Erythroblast (primary cell): ENCODE measurements around the gene PIK3AP1.
A peak's percentile ranks its signal among the peaks of the same experiment; 100 is the strongest.
"Not testable (repeated sequence)": the region's sequence is repeated elsewhere in the genome, so short reads cannot be mapped to it uniquely, and the experiment has no call there.

Source experiments
- DNase-seq, 2 experiments: peaks; one replicate each; lab custom pipeline; 2025; lab: John Stamatoyannopoulos, UW
- GATA1 ChIP-seq: IDR thresholded peaks from 2 replicates; pipeline ENCODE4 v1.6.1; 2011; ENCODE audit warnings: low read depth, mild to moderate bottlenecking, control low read depth, low read length, moderate library complexity
- POLR2A ChIP-seq: IDR thresholded peaks from 2 replicates; pipeline ENCODE4 v1.6.1; 2011; ENCODE audit warnings: mild to moderate bottlenecking, low read length

The PIK3AP1 gene

DNA sequence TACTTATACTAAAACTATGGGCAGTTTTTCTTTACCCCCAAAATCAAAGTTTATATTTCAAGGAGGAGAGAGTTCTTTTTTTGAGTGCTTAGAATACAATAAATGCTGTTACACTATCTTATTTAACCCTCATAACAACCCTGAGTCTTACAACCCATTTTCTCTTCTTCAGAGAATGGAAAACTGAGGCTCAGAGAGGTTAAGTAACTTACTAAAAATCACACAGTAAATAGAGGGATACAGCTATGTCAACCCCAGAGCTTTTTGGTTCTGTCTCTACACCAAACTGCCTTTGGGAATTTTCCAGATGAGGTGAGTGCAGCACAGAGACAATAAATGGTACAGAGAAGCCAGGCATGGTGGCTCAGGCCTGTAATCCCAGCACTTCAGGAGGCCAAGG is 25.6 kb upstream of the PIK3AP1 start:
- TF ChIP-seq GATA1 (no peak), POLR2A (no peak)
- DNase-seq: no peak

DNA sequence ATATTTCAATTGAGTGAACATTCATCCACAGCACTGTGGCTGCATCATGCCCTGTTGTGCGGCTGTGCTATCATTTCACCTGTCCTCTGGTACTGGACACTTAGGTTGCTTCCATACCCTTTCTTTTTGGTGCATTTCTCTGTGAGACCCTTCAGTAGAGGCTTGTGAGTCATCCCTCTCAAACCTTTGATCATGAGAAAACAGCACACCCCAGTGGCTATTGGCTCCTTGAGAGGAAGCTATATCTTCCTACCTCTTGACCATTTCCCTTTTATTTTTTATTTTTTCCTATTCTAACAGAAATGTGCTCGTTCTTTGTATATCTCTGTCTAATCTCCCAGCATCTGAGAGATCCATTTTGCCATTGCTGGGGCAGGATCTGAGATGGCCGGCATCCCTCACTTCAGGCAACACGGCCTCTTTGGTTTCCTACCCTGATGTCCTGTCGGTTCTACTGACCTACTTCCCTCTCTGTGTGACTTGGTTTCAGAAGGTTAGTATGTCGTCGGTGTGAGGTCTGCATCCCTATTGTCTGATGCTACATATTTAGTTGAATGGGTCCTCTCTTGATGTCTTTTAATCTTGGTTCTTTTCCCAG is 23.8 kb upstream of the PIK3AP1 start:
- TF ChIP-seq GATA1: no peak
- TF ChIP-seq POLR2A: no peak
- peak; percentile 22 to 43 for DNase-seq

DNA sequence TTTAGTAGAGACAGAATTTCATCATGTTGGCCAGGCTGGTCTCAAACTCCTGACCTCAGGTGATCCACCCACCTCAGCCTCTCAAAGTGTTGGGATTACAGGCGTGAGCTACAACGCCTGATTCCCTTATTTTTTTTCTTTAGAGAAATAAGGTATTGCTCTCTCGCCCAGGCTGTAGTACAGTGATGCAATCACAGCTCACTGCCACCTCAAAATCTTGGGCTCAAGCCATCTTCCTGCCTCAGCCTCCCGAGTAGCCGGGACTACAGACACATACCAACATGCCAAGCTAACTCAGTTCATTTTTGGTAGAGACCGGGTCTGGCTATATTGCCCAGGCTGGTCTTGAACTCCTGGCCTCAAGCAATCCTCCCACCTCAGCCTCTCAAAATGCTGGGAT is 21.2 kb upstream of the PIK3AP1 start:
- not testable (repeated sequence) for DNase-seq

DNA sequence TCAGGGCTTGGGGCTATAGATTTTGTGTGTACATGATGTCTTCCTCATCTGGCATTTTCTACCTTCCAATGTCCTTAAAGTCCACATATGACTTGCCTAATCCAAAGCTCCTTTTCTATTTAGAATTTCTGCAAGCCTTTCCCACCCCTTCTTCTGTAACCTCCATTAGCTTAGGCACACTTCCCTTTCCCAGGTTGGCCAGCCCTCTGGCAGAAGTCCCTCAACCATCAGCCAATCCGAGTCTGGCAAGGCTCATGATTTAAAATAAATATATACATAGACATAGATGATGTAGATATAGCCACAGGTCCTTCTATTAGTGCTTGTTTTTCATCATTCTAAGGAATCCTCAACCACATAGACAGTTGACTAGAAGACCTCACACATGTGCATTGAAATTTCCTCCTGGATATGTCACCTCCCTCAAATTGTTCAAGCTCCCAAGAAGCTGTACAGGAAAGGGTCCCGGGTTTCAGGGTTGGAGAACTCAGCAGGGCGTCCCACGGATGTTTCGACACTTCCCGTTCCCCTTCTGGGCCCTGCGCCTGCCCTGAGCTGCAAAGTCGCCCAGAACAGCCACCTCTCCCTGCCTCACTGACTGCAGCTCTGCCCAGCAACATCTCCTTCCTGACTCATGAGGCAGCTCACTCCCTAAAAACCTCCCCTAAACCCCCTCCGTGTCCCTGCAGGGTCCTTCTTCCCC is 20.4 kb upstream of the PIK3AP1 start:
- no peak for DNase-seq
- TF ChIP-seq GATA1 (no peak), POLR2A (no peak)

DNA sequence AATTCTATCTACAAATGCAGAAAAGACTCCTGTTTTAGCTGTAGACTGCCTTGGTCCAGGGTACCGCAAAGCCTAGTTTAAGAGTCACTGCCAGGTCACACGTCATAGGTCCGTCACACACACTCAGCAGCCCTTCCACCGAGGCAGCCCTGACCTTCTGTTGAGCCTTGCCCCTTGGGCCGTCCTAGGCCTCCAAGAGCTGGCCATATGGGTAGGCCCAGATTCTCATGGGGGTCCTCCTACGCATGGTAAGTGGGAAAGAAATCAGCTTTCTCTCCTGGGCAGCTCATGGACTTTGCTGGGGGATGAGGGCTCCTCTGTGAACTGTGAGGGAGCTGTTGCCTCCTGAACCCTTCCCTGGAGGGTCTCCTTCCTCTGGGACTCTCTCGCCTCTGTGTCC is 19.8 kb upstream of the PIK3AP1 start:
- DNase-seq: no peak
- no peak for TF ChIP-seq GATA1
- TF ChIP-seq POLR2A: no peak

DNA sequence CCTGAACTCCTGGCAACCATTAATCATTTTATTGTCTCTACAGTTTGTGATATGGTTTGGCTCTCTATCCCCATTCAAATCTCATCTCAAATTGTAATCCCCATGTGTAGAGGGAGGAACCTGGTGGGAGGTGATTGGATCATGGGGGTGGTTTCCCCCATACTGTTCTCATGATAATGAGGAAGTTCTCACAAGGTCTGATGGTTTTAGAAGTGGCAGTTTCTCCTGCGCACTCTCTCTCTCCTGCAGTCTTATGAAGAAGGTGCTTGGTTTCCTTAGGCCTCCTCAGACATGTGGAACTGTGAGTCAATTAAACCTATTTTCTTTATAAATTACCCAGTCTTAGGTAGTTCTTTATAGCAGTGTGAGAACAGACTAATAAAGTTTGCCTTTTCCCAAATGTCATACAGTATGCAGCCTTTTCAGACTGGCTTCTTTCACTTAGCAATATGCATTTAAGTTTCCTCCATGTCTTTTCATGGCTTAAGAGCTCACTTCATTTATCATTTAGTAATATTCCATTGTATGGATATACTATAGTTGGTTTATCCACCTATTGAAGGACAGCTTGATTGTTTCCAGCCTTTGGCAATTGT is 17.1 kb upstream of the PIK3AP1 start:
- DNase-seq: not testable (repeated sequence)

DNA sequence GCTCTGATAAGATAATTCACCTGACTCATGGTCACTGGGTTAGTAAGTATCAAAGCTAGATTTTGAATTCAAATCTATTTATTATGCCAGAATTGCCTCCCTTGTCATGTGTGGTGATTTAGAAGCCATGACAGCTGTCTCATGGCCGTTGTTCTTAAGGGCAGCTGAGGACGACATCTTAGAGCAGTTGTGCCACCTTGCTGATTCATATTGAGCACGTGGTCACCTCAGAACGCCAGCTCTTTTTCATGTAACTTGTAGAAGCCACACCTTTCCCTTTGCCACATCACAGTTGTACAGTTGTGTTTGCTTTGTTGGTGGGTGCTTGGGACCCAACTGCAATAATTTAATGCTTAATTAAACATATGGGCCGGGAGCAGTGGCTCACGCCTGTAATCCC is 4.3 kb upstream of the PIK3AP1 start:
- TF ChIP-seq POLR2A (no peak), GATA1 (no peak)
- no peak for DNase-seq

DNA sequence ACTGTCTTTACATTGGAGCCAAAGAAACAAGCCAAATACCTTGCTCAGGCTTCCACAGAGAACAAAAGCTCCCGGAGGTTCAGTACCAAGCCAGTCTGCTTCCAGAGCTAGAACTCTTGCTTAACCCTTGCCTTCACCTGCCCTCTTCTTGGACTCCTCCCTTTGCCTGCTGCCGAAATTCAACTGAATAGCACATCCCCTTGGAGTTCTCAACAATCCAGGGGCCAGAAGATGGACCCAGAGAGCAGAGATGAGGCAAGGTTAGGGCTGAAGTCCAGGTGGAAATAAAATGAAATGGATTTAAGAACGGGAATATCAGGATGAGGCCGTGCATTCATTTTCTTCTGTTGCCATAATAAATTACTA is 876 bp upstream of the PIK3AP1 start:
- DNase-seq: no peak
- TF ChIP-seq POLR2A: no peak
- TF ChIP-seq GATA1: no peak

DNA sequence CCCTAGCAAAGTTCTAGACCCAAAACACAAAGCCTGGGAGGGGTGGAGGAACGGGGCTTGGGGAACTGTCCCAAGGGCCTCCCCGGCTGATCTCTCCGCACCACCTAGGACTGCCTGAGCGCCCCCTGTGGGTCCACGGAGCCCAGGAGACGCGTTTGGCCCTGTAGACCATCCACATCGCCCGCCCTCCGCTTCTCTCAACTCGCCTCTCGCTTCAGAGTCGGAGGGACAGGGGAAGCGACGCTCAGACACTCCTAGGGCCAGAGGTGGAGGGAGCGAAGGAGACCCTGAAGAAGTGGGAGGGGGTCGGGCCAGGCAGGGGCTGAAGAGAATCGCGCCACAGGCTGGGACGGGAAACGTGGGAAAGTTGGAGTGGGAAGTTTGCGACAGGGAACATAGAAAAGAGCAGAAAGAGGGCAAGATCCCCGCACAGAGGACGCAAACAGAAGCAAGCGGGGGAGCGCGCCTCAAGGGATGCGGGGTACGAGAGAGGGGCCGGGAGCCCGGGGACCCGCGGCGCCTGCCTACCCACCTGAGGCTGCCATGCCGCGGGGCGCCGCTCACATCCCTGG is 378 bp downstream of the PIK3AP1 start:
- peak; percentile 83 to 86 for DNase-seq

DNA sequence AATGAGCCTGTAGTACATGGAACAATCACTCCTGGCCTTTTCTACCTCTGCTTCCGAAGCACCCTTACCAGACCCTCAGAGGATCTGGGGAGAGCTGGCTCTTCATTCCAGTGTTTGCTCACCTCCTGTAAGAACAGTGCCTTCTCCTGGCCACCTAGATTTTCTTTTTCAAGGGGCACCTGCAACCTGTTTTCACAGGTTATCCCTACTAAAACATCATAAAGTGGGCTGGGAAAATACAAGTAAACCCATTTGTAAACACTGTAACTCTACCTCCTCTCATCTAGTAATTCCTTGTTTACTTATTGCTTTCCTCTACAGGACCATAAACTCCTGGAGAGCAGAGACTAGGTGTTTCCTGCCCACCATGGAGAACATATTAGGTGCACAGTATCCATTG is 1.1 kb downstream of the PIK3AP1 start:
- no peak for DNase-seq
- TF ChIP-seq GATA1: no peak
- TF ChIP-seq POLR2A: no peak

More for the DNA sequence above, 378 bp downstream of the PIK3AP1 start:
- TF ChIP-seq POLR2A (no peak), GATA1 (no peak)

DNA sequence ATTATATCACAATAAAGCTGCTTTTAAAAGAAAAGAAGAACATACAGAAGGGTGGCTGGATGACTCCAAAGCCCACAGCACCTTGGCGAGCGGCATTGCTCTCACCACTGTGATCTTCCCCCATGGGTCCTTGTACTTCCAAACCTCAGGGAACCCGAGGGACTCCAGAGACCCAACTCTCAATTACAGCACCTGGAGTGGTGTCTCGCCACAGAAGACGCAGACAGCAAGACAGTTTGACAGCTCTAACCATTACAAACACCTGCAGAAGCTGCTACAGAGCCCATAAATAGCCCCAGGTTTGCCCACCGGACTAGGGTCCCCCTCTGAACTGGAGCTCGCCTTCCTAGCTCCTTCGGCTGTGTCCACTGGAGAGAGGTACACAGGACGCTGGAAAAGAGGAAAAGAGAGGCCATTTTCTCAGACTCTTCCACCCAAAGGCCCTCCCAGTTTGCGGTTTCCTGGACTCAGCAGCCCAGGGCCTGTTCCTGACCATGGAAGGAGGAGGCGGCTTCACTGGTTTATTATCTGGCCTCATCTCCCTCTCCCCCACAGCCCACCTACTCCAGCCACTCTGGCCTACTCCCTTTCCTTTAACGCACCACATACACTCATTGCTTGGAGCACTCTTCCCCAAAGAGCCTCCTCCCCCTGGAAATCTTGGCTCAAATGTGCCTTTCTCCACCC is 1.9 kb downstream of the PIK3AP1 start:
- TF ChIP-seq POLR2A (no peak), GATA1 (no peak)
- no peak for DNase-seq

DNA sequence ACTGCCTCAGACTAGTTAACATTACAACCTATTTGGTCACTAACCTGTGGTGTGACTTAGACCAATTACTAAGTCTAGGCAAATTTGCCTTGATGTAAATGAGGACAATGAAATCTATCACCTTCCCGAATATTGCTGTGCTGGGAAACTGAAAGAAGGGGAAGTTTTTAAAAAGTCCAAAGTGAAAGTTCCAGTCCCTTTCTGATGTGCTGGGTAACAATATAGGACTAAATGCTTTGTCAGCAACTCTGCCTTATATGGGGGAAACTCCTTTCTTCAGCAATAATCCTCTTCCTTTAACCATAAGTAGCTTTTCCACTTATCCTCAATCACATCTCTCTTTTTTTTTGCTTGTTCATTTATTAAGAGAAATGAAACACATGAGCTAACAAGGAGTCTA is 3.9 kb downstream of the PIK3AP1 start:
- TF ChIP-seq POLR2A (no peak), GATA1 (no peak)
- DNase-seq: no peak

DNA sequence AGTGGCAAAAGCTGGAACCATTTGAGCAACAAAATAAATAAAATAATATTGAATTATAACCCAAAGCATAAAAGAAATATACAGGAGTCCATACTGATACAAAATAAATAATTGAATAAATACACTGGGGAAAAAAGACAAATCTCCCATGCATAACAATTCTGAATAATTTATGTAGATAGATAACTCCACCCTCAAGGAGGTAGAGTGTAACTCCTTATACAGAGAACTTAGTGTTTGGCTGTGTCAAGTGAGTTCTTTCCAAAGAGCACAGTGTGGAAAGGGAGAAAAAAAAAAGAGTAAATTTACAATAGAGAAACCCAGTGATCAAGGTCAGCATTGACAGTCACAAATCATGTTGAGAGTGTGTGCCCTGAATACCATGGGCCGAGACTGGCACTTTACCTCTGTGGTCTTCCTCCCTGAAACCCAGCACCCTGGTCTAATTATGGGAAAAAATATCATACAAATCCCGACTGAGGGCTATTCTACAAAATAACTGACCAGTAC is 5.5 kb downstream of the PIK3AP1 start:
- TF ChIP-seq GATA1: no peak
- no peak for TF ChIP-seq POLR2A
- DNase-seq: no peak
